Activated naive CD8-positive, alpha-beta T cell treated with anti-CD3 and anti-CD28 coated beads, Interleukin-2, amount 50 U/mL, for 16 hours (primary cell): ENCODE measurements around the gene KCNQ5.

Experiments used
- DNase-seq: peaks from one replicate; pipeline ENCODE4 v3.0.0-alpha.2; 2020; ENCODE audit warnings: low read depth, low spot score

KCNQ5 gene

DNA sequence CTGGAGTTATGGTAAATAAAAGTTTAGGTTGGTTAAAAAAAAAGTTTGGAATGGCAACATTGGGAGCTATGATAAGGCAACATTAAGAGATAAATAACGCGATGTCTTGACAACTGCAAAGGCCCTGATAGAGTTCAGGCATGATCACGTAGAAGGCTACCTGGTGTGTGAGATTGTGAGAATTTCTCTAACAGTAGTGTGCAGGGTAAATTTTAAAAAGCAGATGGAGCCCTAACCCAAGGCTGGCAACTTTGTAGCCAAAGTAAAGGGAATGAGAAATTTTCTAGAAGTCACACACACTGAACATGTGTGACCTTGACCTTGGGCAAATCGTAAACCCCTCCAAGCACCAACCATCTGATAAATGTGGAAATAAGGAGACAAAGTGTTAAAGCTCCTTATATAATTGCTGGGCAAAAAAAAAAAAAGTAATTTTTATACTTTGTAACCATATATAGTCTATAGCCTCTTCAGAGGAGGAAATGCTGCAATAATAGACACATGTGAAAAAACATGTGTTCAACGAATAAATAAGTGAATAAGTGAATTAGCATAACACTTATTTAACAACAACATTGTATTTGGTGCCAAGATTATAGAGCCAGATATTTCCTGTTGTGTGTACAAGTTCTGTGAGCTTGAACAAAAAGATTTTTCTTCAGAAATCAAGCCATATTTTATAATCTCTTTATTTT is 18.2 kb downstream of the KCNQ5 start:
- DNase-seq: no peak

DNA sequence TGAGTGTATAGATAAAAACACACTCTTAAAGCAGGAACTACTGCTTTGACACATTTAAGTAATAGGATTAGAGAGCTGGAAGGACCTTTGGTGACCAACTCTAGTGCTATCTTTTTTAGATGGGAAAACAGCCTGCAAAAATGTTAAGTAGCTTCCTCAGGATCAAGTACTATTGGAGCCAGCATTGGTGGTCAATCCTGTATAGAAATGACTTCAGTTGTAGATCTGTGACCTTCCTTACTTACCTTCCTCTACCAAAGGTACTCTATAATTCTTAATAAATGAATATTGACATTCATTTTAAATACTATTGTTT is 18.7 kb downstream of the KCNQ5 start:
- DNase-seq: no peak

- no peak for DNase-seq
These were observed 20.6 kb downstream of the KCNQ5 start for GRCh38 chr6:72642435-72642834.

GRCh38 chr6:72643214-72643613 is 21.4 kb downstream of the KCNQ5 start:
- no peak for DNase-seq

GRCh38 chr6:72646604-72647485 is 25.0 kb downstream of the KCNQ5 start:
- no peak for DNase-seq

- DNase-seq: no peak
These were observed 25.6 kb downstream of the KCNQ5 start for GRCh38 chr6:72647489-72647888.

- no peak for DNase-seq
These were observed 27.4 kb downstream of the KCNQ5 start for GRCh38 chr6:72649032-72649984.

DNA sequence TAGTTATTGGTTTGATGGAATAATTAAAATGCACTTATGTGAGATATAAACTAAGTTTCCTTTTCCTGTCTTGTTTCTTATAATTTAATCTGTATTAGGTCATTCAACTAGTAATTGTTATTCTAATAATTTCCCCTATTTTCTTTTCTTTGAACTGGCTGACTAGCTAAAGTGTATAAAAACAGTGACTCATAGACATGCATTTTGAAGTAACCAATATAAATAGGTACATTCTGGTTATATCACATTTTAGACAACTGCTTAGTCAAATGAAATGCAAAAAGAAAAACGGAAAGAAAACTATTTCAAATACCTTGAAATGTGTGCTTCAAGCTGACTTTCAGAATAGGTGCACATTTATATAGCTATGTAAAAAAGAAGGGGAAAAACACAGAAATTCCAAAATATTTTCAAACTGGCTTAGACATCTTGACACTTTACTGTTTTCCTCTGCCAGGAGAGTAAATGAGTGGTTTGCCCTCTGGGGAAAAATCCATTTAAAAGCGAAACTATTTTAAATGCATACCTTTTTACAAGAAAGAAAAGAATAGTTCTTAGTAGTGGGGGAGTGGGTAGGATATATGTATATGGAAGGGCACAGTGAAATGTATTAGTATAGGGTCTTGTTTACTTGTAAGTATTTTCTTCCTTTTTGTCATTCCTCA is 28.3 kb downstream of the KCNQ5 start:
- DNase-seq: no peak

GRCh38 chr6:72651174-72651573 is 29.3 kb downstream of the KCNQ5 start:
- DNase-seq: no peak

DNA sequence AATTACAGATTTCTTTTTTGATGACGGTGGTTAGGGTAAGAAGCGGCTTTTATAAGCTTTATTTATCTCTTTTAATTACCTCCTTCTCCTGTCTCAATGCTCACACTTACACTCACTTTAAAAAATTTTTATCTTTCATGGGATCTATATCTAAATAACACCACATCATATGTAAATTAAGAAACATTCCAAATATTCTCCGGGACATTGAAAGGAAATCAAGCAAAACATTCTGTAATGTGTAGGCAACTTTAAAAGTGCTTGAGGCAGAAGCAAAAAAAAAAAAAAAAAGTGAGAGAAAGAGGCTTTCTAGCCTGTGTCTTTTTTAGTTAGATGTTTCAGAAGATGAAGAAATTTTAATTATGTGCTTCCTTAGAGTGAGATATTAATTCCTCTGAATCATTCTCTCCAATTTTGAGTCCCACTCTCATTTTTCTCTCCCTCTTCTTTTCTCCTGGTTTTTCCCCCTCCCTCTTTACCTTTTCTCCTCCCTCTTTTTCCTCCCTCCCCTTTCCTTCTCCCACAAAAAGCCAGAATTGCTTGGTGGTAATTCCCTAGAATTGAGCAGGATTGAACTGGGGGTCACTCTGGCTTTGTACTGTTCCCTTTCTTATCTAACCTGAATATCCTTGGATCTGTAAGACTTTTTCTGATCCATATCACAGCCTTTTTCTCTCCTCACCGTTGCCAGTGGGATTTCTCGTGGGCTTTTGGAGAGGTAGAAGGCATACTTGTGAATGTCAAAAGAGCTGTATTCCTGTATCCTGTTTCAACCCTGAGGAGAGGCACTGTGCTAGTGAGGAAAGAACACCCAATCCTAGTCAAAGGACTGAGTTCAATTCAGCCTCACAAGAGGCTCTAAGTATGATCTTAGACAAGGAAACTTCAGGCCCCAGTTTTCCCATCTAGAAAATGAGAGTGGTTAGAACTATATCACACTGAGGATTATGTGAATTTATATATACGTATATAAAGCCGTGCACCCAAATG is 30.4 kb downstream of the KCNQ5 start:
- DNase-seq: no peak

GRCh38 chr6:72653026-72653425 is 31.2 kb downstream of the KCNQ5 start:
- no peak for DNase-seq

DNA sequence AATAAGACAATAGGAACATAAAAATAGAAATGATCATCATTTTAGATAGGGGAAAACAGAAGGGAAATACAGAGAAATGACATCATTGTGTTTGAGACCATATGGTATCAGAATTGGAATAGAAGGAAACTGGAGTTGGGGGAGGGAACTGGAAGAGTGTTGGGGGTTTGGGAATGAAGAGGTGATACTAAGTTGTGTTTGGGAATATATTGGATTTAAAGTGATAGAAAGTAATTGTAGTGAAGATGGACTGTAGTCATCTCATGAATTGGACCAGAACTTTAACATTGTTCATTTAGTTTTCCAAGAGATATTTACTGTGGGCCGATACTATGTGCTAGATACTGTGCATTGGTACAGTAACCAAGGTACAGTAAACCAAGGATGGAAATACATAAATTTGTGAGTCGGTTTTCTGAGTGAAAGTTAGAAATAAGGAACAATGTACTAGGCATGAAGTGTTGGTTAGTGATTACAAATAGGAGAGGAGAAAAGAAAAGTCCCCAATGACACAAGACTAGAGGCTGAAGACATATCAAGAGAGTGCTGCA is 32.3 kb downstream of the KCNQ5 start:
- no peak for DNase-seq

- DNase-seq: no peak
These were observed 35.7 kb downstream of the KCNQ5 start for GRCh38 chr6:72657407-72658197.

- DNase-seq: no peak
These were observed 37.9 kb downstream of the KCNQ5 start for GRCh38 chr6:72659754-72660153.

GRCh38 chr6:72661411-72661810 is 39.5 kb downstream of the KCNQ5 start:
- no peak for DNase-seq

- no peak for DNase-seq
These were observed 43.7 kb downstream of the KCNQ5 start for GRCh38 chr6:72665599-72665998.

GRCh38 chr6:72669324-72669723 is 47.5 kb downstream of the KCNQ5 start:
- no peak for DNase-seq

DNA sequence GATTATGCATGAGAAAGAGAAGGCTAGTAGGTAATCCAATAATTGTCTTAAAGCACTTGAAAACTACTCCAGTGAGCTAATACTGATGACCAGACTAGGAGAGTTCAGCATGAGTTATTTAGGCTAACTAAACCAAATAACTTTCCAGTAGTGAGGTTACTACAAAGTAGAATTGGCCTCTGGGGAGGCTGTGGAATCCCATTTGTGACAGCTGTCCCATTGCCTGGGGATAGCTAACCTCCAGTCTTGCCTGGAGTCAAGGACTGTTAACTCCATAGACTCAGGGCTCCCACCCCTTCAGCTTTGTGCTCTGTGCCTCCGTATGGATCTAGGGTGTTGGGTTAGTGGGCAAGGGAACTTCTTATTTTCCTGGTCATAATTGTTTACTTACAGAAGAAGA is 51.0 kb downstream of the KCNQ5 start:
- DNase-seq: no peak

DNA sequence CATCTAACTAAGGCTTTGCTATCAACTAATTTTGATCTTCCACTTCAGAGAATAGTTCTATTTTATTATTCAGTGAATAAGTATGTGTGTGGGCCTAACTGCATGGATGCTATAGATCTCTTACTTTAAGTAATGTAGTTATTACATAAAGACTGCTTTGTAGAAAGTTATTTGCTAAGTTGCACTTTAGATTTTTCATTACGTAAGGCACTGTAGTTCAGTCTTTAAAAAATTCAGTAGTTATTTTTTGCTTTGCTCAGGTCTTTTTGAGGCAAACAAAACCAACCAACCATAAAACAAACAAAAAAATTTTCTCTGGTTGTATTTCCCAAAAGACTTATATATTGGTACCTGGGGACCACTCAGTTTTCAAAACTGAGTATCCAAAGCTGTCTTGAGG is 53.0 kb downstream of the KCNQ5 start:
- DNase-seq: no peak
